ENCODE data around the gene ADH6. TPM values are rescaled to one million over a fixed set of nuclear protein-coding genes. Genes with fewer than 3 reads are reported as not detected.
"Not testable (repeated sequence)": the region's sequence is repeated elsewhere in the genome, so short reads cannot be mapped to it uniquely, and the experiment has no call there.

Gene ADH6
- total and polyA plus RNA-seq, 8 donors: 0.04 to 2.2 (median 0.47) TPM

GRCh38 chr4:99234331-99235010 is 15.4 kb upstream of the ADH6 start:
- intact Hi-C loops (cut with DNase I): no loop called here
- no peaks in the 10 kb centered on the region for H3K9me3 ChIP-seq
- DNase-seq (no peak), ATAC-seq (peak in 1 of 4 donors; percentile 17), FAIRE-seq (no peak)
- H3K4me3 ChIP-seq: no peak overlapping the region
- TF ChIP-seq CTCF (IDR thresholded peaks at IDR 0.05): no peak
- 46 to 50% methylated on average over 2 of the region's 2 CpGs for WGBS, 2 donors
- no peaks in the 10 kb centered on the region for H3K36me3 ChIP-seq
- no peak overlapping the region for H3K27ac ChIP-seq
- no peaks in the 10 kb centered on the region for H3K4me1 ChIP-seq
- no peaks in the 10 kb centered on the region for H3K27me3 ChIP-seq

DNA sequence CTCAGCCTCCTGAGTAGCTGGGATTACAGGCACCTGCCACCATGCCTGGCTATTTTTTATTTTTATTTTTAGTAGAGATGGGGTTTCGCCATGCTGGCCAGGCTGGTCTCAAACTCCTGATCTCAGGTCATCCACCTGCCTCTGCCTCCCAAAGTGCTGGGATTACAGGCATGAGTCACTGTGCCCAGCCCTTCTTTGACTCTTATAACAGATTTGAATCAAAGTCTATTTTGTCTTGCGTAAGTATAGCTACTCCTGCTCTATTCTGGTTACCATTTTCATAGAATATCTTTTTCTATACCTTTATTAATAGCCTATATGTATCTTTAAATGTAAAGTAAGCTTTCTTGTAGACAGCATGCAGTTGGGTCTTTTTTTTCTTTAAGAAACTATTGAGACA is 14.4 kb upstream of the ADH6 start:
- intact Hi-C loops (cut with DNase I); FAIRE-seq: not testable (repeated sequence)
- 94 to 99% methylated on average over 2 of the region's 2 CpGs for WGBS, 2 donors

DNA sequence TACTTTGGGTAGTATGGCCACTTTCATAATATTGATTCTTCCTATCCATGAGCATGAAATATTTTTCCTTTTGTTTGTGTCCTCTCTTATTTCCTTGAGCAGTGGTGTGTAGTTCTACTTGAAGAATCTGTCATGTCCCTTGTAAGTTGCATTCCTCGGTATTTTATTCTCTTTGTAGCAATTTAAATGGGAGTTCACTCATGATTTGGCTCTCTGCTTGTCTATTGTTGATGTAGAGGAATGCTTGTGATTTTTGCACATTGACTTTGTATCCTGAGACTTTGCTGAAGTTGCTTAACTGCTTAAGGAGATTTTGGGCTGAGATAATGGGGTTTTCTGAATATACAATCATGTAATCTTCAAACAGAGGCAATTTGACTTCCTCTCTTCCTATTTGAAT is 9.7 kb upstream of the ADH6 start:
- ATAC-seq; H3K36me3 ChIP-seq; FAIRE-seq; H3K27ac ChIP-seq; H3K4me3 ChIP-seq; DNase-seq; H3K27me3 ChIP-seq; H3K9me3 ChIP-seq; H3K4me1 ChIP-seq; intact Hi-C loops (cut with DNase I): not testable (repeated sequence)
- WGBS, 2 donors: 90 to 91% methylated on average over 1 of the region's 1 CpG

More for the DNA sequence above, 14.4 kb upstream of the ADH6 start:
- ATAC-seq, H3K9me3 ChIP-seq, H3K4me1 ChIP-seq, H3K36me3 ChIP-seq, H3K27me3 ChIP-seq, H3K4me3 ChIP-seq, DNase-seq, H3K27ac ChIP-seq: not testable (repeated sequence)

- intact Hi-C loops (cut with DNase I); H3K36me3 ChIP-seq; DNase-seq; ATAC-seq; H3K27ac ChIP-seq; H3K27me3 ChIP-seq; H3K9me3 ChIP-seq; H3K4me1 ChIP-seq; FAIRE-seq; H3K4me3 ChIP-seq: not testable (repeated sequence)
- WGBS, 2 donors: 88 to 94% methylated on average over 4 of the region's 4 CpGs
Observed at GRCh38 chr4:99227646-99228045, 8.6 kb upstream of the ADH6 start.

- no peak overlapping the region for H3K4me3 ChIP-seq
- no peak for FAIRE-seq
- 34 to 49% methylated on average over 1 of the region's 1 CpG for WGBS, 2 donors
- intact Hi-C loops (cut with DNase I): no loop called here
- peak in 3 of 4 donors; percentile 20 to 67 (median 56) for ATAC-seq
- no peak for DNase-seq
- no peak overlapping the region for H3K27ac ChIP-seq
- peaks cover 9 to 12% (median 10%) of the 10 kb centered on the region in 3 donors for H3K4me1 ChIP-seq
- H3K27me3 ChIP-seq: no peaks in the 10 kb centered on the region
- TF ChIP-seq CTCF (IDR thresholded peaks at IDR 0.05): no peak
- H3K36me3 ChIP-seq: no peaks in the 10 kb centered on the region
- no peaks in the 10 kb centered on the region for H3K9me3 ChIP-seq
Observed at GRCh38 chr4:99221980-99222379, 2.9 kb upstream of the ADH6 start.

GRCh38 chr4:99219479-99219878 is 433 bp upstream of the ADH6 start:
- Histone ChIP-seq H3K27ac (no peak overlapping the region), H3K36me3 (no peaks in the 10 kb centered on the region), H3K9me3 (no peaks in the 10 kb centered on the region), H3K27me3 (no peaks in the 10 kb centered on the region), H3K4me1 (peaks cover 9 to 12% (median 10%) of the 10 kb centered on the region in 3 donors), H3K4me3 (no peak overlapping the region)
- no peak for DNase-seq
- WGBS, 2 donors: 10 to 19% methylated on average over 1 of the region's 1 CpG
- intact Hi-C loops (cut with DNase I): no loop called here
- FAIRE-seq: no peak
- no peak for TF ChIP-seq CTCF (IDR thresholded peaks at IDR 0.05)
- ATAC-seq: no peak

Data from pancreas (tissue), 10 donors.